CMK (cell line): ENCODE measurements around the gene F10.

Source experiments
- DNase-seq: peaks from one replicate; pipeline ENCODE4 v3.0.0-alpha.2; 2010; ENCODE audit warnings: low read depth

The F10 gene

DNA sequence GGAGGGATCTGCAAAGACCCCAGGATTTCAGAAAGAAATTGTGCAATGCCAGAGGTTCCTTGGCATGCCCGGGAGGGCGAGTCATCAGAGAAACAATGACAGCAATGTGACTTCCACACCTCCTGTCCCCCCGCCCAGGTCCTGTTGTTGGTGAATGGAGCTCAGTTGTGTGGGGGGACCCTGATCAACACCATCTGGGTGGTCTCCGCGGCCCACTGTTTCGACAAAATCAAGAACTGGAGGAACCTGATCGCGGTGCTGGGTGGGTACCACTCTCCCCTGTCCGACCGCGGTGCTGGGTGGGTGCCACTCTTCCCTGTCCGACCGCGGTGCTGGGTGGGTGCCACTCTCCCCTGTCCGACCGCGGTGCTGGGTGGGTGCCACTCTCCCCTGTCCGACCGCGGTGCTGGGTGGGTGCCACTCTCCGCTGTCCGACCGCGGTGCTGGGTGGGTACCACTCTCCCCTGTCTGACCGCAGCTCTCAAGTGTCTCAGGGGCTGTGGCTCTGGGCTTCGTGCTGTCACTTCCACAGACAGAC is 5.2 kb upstream of the F10 start:
- DNase-seq, result no peak

- no peak for DNase-seq
Measured at GRCh38 chr13:113117911-113118260, 4.7 kb upstream of the F10 start.

- DNase-seq, result no peak
Measured at GRCh38 chr13:113118261-113119021, 4.2 kb upstream of the F10 start.

GRCh38 chr13:113119166-113119821 is 3.3 kb upstream of the F10 start:
- no peak for DNase-seq

- no peak for DNase-seq
Measured at GRCh38 chr13:113119822-113120189, 2.8 kb upstream of the F10 start.

DNA sequence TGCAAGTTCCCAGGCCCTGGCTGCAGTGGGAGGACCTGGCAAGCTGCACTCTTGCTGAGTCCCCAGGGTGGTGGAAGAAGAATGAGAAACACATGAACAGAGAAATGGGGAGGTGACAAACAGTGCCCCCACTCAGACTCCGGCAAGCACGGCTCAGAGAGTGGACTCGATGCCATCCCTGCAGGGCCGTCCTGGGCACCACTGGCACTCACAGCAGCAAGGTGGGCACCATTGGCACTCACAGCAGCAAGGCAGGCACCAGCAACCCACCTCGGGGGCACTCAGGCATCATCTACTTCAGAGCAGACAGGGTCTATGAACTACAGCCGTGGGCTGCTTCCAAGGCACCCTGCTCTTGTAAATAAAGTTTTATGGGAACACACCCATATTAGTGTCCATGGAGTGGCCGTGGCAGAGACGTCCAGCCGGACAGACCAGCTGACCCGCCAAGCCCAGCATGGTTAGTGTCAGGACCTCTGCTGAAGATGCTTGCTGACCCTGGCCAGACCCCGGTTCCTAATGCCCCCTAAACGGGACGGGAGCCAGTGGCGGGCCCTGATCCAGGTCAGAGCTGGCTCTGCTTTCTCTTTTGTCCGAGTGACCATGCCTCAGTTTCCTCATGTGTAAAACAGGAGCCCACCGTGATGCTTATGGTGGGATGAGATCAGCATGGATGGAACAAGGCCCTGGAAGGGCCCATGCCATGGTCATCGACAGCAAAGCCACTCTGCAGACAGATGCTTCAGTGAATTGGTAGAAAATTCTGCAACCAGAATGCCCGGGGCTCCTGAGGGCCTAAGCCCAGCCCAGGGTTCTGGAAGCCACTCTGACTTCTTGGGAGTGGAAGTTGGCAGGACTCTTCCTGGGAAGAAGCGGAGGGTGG is 2.1 kb upstream of the F10 start:
- DNase-seq, result no peak

- DNase-seq, result no peak
Measured at GRCh38 chr13:113121183-113121927, 1.2 kb upstream of the F10 start.

DNA sequence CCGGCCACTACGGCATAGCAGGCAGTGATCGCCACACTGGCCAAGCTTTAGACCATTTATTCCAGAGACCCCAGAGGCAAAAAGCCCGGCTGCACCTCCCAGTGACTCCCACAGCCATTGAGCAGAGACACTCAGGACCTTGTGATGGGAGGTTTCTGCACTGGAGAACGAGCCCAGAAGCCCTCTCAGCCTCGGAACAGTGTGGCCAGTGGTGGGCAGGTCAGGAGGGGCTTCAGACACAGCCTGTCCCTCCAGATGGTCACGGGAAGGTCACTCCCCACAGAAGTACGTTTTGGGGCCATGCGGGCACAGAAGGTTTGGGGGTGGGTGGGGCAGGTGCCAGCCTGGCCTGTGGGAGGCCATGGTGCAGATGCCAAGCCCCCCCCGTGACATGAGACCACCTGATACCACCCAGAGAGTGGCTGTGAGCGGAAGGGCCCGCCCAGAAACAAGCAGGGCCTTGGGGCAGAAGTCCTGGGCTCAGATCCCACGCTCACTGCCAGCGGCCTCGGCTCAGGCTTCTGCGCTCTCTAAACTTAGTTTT is 599 bp upstream of the F10 start:
- no peak for DNase-seq

GRCh38 chr13:113123226-113124201 is 915 bp downstream of the F10 start:
- no peak for DNase-seq

- DNase-seq, result no peak
Measured at GRCh38 chr13:113124211-113124970, 1.8 kb downstream of the F10 start.

DNA sequence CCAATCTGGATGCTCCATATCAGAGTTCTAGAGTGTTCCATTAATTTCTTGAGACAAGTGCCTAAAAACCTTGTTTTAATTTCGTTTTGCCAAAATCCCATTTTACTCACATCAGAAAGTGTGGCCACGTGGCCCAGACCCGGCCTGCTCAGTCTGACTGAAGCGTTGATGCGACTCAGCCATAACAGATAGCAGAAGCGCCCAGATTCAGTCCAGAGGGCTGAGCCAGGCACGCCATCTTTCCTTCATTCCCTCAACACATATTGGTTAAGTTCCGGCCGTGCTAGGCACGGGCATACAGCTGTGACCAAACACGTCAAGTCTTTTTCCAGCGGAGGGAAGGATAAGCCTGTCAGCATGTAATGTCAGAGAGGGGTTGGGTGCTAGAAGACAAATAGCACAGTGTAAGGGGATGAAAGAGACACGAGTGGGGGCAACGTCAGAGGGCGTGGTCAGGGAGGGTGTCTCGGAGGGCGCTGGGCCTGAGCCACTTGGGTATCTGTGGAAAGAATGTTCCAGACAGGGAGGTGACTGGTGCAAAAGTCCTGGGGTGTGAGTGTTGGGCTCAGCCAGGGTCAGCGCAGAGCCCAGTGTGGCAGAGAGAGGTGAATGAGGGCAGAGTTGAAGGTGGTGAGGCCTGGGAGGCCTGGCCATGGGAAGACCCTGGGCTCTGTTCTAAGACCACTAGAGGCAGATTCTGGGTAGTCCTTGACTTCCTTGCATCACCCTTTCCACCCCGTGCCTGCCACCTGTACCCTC is 3.1 kb downstream of the F10 start:
- DNase-seq, result no peak

- DNase-seq, result no peak
Measured at GRCh38 chr13:113126265-113127150, 3.9 kb downstream of the F10 start.

GRCh38 chr13:113129480-113129879 is 6.9 kb downstream of the F10 start:
- DNase-seq, result no peak

DNA sequence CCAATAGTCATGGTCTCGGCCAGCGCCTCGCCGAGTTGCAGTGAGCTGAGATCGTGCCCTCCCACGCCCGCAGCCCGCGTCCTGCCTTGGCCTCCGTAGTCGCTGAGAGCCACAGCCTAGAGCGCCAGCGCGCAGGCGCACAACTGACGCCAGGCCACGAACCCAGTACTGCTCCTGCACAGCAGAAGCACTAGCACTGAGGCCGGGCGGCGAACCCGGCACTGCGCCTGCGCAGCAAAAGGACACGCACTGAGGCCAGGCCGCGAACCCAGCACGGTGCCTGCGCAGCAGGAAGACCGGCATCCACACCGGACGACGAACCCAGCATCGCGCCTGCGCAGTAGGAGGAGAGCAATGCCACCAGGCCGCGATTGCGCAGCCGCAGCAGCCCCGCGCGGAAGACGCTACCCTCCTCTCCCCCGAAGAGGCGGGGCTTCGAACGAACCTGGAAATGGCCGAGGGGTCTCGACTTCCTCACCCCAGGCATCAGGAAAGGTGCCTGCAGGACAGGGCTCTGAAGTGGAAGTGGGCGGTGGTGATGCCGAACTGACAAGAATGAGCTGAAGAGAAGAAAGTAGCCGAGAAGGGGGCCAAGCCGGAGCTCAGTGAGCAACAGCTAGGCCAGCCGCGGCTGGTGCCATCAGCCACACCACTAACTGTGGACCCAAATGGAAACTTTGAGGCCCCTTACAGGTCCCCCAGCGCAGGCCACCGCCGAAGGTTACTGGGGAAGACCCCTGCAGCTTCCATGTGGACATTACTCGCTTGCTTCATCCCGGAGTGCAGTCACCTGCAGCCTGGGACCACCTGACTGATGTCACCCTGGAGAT is 7.5 kb downstream of the F10 start:
- DNase-seq, result no peak

DNA sequence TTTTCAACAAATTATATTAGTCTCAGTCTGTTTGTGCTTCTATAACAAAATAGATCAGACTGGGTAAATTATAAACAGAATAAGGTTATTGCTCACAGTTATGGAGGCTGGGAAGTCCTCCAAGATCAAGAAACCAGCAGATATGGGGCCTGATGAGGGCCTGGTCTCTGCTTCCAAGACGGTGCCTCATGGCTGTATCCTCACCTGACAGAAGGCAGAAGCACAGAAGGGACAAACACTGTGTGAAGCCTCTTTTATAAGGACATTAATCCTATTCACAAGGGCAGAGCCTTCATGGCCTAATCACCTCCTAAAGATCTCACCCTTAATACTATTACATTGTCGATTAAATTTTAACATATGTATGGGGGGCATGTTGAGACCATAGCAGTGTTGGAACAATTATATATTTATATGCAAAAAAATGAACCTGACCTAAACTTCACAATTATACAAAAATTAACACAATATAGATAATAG is 12.7 kb downstream of the F10 start:
- DNase-seq, result no peak

GRCh38 chr13:113137691-113138298 is 15.2 kb downstream of the F10 start:
- no peak for DNase-seq
